Right renal pelvis (tissue), 4 donors: Measurements from ENCODE around the gene ARID3B. TPM values are rescaled to one million over a fixed set of nuclear protein-coding genes. Genes with fewer than 3 reads are reported as not detected.
"Not testable (repeated sequence)": the region's sequence is repeated elsewhere in the genome, so short reads cannot be mapped to it uniquely, and the experiment has no call there.

ENCODE experiments used
- DNase-seq, 4 donors: peaks; one replicate each; pipeline ENCODE4 v3.0.0-alpha.2; 2013; ENCODE audit warnings: low read depth in 4 of 4, low spot score in 3 of 4, missing footprints in 1 of 4
- polyA plus RNA-seq, 4 donors: library from polyadenylated mRNA; unstranded; fragments of 120-200 nt; gene quantifications; one replicate each; pipeline ENCODE4 v1.2.1, GENCODE V29; 2013; ENCODE audit not compliant: insufficient read length in 4 of 4

Gene ARID3B
- polyA plus RNA-seq, 4 donors, result 12.9 to 16.1 (median 14.6) TPM

DNA sequence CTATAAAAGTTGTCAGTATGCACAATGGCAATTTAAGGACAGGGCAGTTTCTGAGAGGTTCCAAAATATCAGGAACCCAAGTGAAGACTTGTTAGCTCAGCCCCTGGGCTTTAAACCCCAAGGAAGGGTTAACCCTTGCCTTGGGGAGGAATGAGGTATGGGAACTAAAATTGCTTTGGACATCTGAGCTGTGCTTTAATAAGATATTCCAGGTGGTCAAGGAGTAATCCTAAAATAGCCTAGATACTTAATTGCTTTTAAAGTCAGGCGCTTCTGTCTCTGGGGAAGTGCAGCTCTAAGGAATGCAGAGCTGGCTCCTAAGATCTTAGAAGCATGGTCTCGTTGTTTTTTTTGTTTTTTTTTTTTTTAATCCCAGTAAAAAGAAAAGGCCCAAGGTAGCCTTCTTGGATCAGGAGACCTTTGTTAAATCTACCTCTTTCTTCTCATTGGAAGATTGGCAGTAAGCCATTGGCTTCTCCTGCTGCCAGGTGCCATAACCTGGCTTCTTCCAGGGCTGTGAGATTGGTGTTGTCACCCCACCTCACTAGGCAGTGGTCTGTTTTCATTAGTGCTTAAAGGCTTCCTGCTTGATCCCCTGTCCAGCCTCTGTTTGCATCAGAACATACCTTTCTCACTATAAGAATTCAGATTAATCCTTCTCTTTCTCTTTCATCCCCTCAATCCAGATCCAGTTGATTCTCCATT is 24.5 kb downstream of the ARID3B start:
- DNase-seq, result no peak

GRCh38 chr15:74568594-74568993 is 27.6 kb downstream of the ARID3B start:
- no peak for DNase-seq

DNA sequence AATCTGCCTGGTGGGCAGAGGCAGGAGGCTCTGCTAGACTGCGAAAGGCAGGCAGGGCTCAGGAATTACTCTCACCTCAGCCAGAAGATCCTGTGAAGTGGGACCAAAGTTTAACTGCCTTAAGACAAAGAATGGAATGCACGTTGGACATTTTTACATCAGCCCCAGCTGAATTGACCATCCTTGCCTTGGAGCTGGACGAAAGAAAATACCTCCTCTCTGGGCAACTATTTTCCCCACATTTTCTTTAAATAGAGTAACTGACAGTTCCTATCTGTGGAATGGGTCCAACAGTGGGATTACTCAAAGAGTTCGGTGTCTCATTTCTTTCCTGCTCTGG is 28.7 kb downstream of the ARID3B start:
- DNase-seq, result no peak

GRCh38 chr15:74571191-74571590 is 30.2 kb downstream of the ARID3B start:
- no peak for DNase-seq

DNA sequence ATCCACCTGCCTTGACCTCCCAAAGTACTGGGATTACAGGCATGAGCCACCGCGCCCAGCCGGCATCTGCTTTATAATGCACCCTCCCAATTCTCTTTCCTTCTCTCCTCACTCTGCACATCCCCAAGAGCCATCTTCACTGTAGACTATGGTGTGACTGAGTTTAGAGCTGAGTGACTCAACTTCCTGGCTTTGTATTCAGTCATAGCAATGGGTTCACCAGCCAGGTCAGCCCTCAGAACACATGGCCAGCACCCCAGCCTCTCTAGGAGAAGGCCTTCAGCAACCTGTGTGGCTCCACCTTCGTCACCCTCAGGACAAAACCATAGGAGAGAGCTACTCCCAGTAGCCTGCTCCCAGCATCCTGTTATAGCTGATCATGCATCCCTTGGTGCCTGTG is 33.0 kb downstream of the ARID3B start:
- no peak for DNase-seq

DNA sequence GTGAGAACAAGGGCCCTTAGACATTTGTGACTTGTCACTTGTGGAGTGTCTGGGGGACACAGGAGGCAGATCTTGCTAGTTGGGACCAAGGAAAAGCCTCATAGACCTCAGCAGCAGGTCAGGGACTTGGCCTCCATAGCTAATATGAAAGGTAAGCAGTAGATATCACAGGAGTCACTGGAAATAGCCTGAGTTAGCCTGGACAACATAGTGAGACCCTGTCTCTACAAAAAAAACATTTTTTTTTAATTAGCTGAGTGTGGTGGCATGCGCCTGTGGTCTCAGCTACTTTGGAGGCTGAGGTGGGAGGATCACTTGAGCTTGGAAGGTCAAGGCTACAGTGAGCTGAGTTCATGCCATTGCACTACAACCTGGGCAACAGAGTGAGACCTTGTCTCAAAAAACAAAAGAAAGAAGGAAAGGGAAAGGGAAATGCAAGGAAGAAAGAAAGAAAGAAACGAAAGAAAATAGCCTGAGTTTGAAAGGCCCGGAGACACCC is 37.5 kb downstream of the ARID3B start:
- no peak for DNase-seq

- no peak for DNase-seq
Observed at GRCh38 chr15:74579001-74579400, 38.0 kb downstream of the ARID3B start.

GRCh38 chr15:74580538-74581350 is 39.7 kb downstream of the ARID3B start:
- no peak for DNase-seq

- no peak for DNase-seq
Observed at GRCh38 chr15:74584204-74584603, 43.2 kb downstream of the ARID3B start.

- no peak for DNase-seq
Observed at GRCh38 chr15:74584779-74585178, 43.8 kb downstream of the ARID3B start.

DNA sequence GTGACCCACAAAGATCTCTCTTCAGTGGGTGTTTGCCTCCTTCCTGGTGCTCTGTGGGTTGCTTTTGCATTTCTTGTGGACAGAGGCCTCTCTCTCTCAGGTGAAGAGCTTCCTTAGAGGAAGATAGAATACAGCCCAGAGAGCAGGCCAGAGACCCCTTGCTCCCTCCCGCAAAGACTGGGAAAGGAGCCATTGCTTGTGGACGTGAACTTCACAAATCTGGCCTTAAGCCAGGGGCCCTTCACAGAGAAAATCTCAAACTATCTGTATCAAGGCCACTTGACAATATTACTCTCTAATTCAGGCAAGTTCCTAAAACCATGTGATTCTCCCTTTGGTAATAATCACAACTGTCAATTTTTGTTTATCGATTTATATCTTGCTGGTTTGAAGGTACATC is 44.2 kb downstream of the ARID3B start:
- DNase-seq, result no peak

DNA sequence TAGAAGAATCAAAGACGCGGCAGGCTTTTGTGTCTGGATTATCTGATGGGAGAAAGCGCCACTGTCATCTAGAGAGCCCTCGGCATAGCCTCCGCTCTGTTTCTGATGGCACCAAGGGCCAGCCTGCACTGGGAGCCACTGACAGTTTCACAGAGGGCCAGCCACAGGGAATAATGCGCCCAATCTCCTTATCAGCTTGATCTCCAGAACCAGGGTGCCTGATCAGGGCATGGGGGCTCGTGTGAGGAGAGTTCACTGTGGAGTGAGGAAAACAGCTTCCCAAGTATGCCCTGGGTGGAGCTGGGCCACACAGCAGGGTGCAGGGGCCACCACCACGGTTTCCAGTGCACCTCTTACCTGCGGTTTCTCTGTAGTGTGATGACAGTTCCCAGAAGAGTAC is 44.8 kb downstream of the ARID3B start:
- no peak for DNase-seq

GRCh38 chr15:74589826-74590225 is 48.8 kb downstream of the ARID3B start:
- no peak for DNase-seq

- no peak for DNase-seq
Observed at GRCh38 chr15:74592222-74592621, 51.2 kb downstream of the ARID3B start.

DNA sequence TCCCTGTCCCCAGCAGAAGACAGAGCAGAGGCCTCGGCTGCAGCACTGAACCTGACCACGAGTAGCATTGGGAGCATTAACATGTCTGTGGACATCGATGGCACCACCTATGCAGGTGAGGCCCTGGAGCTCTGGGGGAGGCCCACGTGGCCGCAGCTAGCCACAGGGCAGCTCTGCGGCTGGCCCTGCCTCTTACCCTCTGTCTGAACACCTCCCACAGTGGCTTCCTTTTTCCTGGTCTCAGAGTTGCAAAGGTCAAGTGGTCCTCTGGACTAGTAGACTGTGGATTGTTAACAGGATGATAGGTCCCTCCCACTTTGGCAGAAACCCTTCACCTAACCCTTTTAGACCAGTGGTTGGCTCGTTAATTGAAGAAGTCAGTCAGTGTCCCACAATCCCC is 52.1 kb downstream of the ARID3B start:
- DNase-seq, result no peak

DNA sequence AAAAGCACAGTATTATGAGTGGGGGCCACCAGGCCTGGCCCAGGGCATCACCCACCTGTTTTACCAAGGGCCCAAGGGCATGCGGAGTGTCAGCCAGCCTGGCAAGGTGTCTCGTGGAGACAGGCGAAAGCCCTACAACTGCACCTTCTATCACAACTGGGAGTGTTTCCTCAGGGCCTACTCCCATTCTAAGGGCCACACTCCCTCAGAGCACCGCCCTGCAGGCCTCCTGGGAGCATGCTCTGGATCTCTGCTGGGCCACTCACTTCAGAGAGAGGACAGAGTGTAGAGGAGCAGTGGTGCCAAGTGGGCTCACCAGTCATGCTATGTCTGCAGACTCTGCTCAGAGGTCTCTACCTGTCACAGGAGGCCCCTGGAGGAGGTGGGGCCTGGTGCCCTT is 53.4 kb downstream of the ARID3B start:
- DNase-seq, result no peak

DNA sequence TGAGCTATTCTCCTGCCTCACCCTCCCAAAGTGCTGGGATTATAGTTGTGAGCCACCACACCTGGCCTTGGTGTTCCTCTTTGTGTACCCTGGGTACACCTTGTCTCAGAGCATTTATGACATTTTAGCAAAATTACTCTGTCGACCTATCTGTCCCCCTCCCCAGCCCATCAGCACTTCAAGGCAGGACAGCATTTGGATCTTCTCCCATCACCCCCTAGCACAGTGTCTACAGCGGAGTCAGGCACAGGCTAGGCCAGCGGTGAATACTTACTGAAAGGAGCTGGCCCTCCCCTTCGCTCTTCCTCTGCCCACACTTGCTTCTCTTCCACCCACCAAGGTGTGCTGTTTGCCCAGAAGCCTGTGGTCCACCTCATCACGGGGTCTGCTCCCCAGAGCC is 54.3 kb downstream of the ARID3B start:
- no peak for DNase-seq

DNA sequence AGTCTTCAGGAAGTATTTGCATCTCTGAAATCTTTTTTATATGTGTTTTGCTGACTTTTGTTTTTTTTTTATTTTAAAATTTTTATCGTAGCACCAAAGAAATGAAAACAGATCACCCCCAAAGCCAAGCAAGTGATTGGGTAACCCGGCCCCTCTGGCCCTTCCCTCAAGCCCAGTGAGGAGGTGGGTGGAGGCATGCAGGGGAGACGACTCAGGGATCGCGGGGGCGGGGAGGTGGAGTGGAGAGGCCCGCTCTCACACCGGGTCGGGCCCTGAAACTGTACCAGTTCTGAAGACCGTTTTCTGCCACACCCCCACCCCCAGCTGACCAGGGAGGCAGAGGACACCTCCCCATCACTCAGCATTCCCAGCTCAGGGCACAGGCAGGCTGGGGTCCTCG is 55.7 kb downstream of the ARID3B start:
- not testable (repeated sequence) for DNase-seq

DNA sequence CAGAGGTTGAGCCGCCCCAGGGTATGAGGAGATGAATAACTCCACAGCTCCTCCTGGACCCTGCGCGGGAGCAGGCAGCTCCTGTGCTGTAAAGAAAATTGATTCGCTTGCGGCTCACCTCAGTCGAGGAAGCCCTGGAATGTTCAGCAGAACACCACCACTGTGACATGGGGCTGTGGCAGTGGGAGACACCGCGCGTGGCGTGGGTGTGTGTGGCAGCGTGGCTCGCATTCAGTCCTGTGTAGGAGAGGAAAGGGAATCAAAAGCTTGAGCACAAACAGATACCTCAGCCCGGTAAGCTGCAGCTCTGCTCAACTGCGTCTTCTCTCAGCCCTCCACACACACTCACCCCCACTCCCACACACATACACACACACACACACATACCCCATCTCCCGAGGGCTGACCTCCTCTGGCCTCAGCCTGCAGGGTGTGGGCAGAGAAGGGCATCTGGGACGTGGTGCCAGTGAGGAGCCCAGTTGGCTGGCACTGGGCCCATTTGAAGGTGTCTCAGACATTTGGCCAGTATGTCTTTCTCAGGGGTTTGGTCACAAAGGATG is 56.2 kb downstream of the ARID3B start:
- not testable (repeated sequence) for DNase-seq

DNA sequence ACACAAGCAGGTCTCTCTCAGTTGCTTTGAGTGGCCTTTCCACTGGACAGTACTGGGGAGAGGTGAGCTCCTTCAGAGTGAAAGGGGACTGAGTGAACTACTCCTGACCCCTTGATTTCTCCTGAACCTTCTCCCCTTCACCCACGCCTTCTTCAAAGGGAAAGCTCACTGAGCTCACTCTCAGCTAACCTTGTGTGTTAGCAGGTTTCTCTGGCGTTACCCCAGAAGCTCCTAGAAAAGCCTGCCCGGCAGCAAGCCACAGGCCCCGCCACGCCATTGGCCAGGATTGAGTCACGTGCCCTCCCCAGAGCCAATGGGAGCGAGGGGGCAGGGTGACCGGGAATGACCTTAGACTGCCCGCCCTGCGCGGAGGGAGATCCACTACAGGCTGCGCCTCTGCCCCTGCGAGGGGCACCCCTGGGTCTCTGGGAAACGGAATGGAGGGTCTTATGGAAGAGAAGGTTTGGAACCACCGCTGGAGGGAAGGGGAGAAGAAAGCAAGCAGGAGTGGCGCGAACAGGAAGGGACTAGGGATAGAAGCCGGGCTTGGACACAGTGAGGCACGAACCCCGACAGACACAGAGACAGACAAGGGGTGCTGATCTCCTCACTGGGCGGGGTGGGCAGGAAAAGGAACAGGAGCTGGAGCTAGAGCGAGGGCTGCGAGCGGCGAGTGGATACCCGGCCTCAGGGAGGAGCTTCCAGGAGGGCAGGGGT is 57.3 kb downstream of the ARID3B start:
- peak; percentile 83 to 89 (median 86) for DNase-seq

- DNase-seq, result no peak
Observed at GRCh38 chr15:74599156-74599555, 58.1 kb downstream of the ARID3B start.
